Osteoblast (primary cell): ENCODE data around the gene TOP1. TPM values are rescaled to one million over a fixed set of nuclear protein-coding genes. Genes with fewer than 3 reads are reported as not detected.

Experiments
- DNase-seq: peaks from one replicate; pipeline ENCODE4 v3.0.0; 2011; ENCODE audit warnings: low spot score, mixed read lengths; ENCODE audit not compliant: insufficient read length; ENCODE audit errors: missing footprints
- H2AFZ ChIP-seq: 2 replicates; pipeline ENCODE4 v1.6.0; 2011; ENCODE audit warnings: mild to moderate bottlenecking, low read length
- H3K27ac ChIP-seq: 2 replicates; pipeline ENCODE4 v1.5.1; 2011; ENCODE audit warnings: mild to moderate bottlenecking, low read depth, low read length, moderate library complexity
- H3K27me3 ChIP-seq: 2 replicates; pipeline ENCODE4 v1.6.0; 2012; ENCODE audit warnings: mild to moderate bottlenecking, control low read depth, inconsistent platforms, low read length, moderate library complexity; ENCODE audit not compliant: insufficient read depth
- H3K36me3 ChIP-seq: 2 replicates; pipeline ENCODE4 v1.5.1; 2011; ENCODE audit warnings: mild to moderate bottlenecking, low read length, control low read depth, moderate library complexity; ENCODE audit not compliant: insufficient read depth
- H3K4me1 ChIP-seq: 2 replicates; pipeline ENCODE4 v1.5.1; 2011; ENCODE audit warnings: mild to moderate bottlenecking, low read length, control low read depth, moderate library complexity; ENCODE audit not compliant: insufficient read depth
- H3K4me2 ChIP-seq: 2 replicates; pipeline ENCODE4 v1.6.0; 2011; ENCODE audit warnings: mild to moderate bottlenecking, low read length; ENCODE audit not compliant: insufficient read depth
- H3K4me3 ChIP-seq: fragments of 200-600 bp; sonication (generic); 3 replicates; pipeline ENCODE4 v1.5.1; 2012; ENCODE audit warnings: mild to moderate bottlenecking, low read length, inconsistent platforms; ENCODE audit not compliant: insufficient read depth
- H3K79me2 ChIP-seq: 2 replicates; pipeline ENCODE4 v1.6.0; 2012; ENCODE audit warnings: mild to moderate bottlenecking, low read length, control low read depth, inconsistent platforms; ENCODE audit not compliant: insufficient read depth
- H3K9me3 ChIP-seq: 2 replicates; pipeline ENCODE4 v1.5.1; 2011; ENCODE audit warnings: low read depth, low read length, control low read depth
- H4K20me1 ChIP-seq: 2 replicates; pipeline ENCODE4 v1.6.0; 2012; ENCODE audit warnings: mild to moderate bottlenecking, low read length, control low read depth; ENCODE audit not compliant: insufficient read depth
- CTCF ChIP-seq: IDR thresholded peaks from 2 replicates; pipeline ENCODE4 v1.5.1; 2011; ENCODE audit warnings: mild to moderate bottlenecking, low read depth, low read length, moderate library complexity; ENCODE audit errors: extremely low read depth
- total RNA-seq: library from RNA; depleted of rRNA; stranded (reverse); fragments of >200 nt; gene quantifications from 2 replicates; pipeline ENCODE4 v1.2.3, GENCODE V29; 2012

TOP1 gene
- total RNA-seq, 1 donor: 10.5 TPM

- H3K36me3 ChIP-seq: peaks cover 33% of the 10 kb centered on the region
- no peak overlapping the region for H3K4me2 ChIP-seq
- peaks cover under 1% of the 10 kb centered on the region for H3K4me1 ChIP-seq
- H3K27ac ChIP-seq: no peak overlapping the region
- DNase-seq: peak; percentile 21
- no peaks in the 10 kb centered on the region for H3K9me3 ChIP-seq
- H3K79me2 ChIP-seq: no peaks in the 10 kb centered on the region
- no peak overlapping the region for H3K4me3 ChIP-seq
- H4K20me1 ChIP-seq: peaks cover 2% of the 10 kb centered on the region
- no peaks in the 10 kb centered on the region for H3K27me3 ChIP-seq
- no peak overlapping the region for H2AFZ ChIP-seq
- no peak for TF ChIP-seq CTCF
Measured at GRCh38 chr20:41086402-41087324, 58.0 kb downstream of the TOP1 start.

GRCh38 chr20:41087325-41087685 is 58.7 kb downstream of the TOP1 start:
- no peak for TF ChIP-seq CTCF
- Histone ChIP-seq H3K4me3 (no peak overlapping the region), H3K36me3 (peaks cover 33% of the 10 kb centered on the region), H3K79me2 (no peaks in the 10 kb centered on the region), H3K9me3 (no peaks in the 10 kb centered on the region), H3K27me3 (no peaks in the 10 kb centered on the region), H3K4me2 (no peak overlapping the region), H4K20me1 (no peaks in the 10 kb centered on the region), H2AFZ (no peak overlapping the region), H3K27ac (no peak overlapping the region), H3K4me1 (no peaks in the 10 kb centered on the region)
- no peak for DNase-seq

GRCh38 chr20:41087777-41088176 is 59.2 kb downstream of the TOP1 start:
- H3K9me3 ChIP-seq: no peaks in the 10 kb centered on the region
- no peak overlapping the region for H2AFZ ChIP-seq
- H3K36me3 ChIP-seq: peaks cover 37% of the 10 kb centered on the region
- H3K79me2 ChIP-seq: no peaks in the 10 kb centered on the region
- no peak for TF ChIP-seq CTCF
- H3K4me2 ChIP-seq: no peak overlapping the region
- no peak overlapping the region for H3K27ac ChIP-seq
- H3K4me3 ChIP-seq: no peak overlapping the region
- no peaks in the 10 kb centered on the region for H3K4me1 ChIP-seq
- DNase-seq: no peak
- no peaks in the 10 kb centered on the region for H4K20me1 ChIP-seq
- H3K27me3 ChIP-seq: no peaks in the 10 kb centered on the region

GRCh38 chr20:41089555-41089954 is 60.9 kb downstream of the TOP1 start:
- no peak for TF ChIP-seq CTCF
- Histone ChIP-seq H3K27me3 (no peaks in the 10 kb centered on the region), H3K9me3 (no peaks in the 10 kb centered on the region), H3K4me2 (no peak overlapping the region), H4K20me1 (peaks cover 11% of the 10 kb centered on the region), H3K4me3 (no peak overlapping the region), H3K4me1 (peaks cover 7% of the 10 kb centered on the region), H2AFZ (no peak overlapping the region), H3K36me3 (peaks cover 36% of the 10 kb centered on the region), H3K27ac (no peak overlapping the region), H3K79me2 (no peaks in the 10 kb centered on the region)
- no peak for DNase-seq
